MM.1S (cell line): ENCODE data around the gene TTC27.

Source experiments
- DNase-seq: peaks from one replicate; pipeline ENCODE4 v3.0.0-alpha.2; 2015
- H2AFZ ChIP-seq: fragments of 300-600 bp; sonication (generic); 2 replicates; pipeline ENCODE4 v1.6.0; 2016; ENCODE audit warnings: antibody characterized with exemption, low read length
- H3F3A ChIP-seq: fragments of 300-600 bp; sonication (generic); 2 replicates; pipeline ENCODE4 v1.6.1; 2016; ENCODE audit warnings: mild to moderate bottlenecking, antibody characterized with exemption, low read length, moderate library complexity, mixed read lengths; ENCODE audit not compliant: insufficient read depth
- H3K27ac ChIP-seq: fragments of 300-600 bp; sonication (generic); 2 replicates; pipeline ENCODE4 v1.5.1; 2016; ENCODE audit warnings: mild to moderate bottlenecking, low read length
- H3K27me3 ChIP-seq: fragments of 300-600 bp; sonication (generic); replicated peaks from 2 replicates; pipeline ENCODE4 v1.6.0; 2016; ENCODE audit warnings: low read length; ENCODE audit not compliant: insufficient read depth
- H3K36me3 ChIP-seq: fragments of 300-600 bp; sonication (generic); replicated peaks from 2 replicates; pipeline ENCODE4 v1.6.1; 2016; ENCODE audit warnings: mild to moderate bottlenecking, low read length, mixed read lengths; ENCODE audit not compliant: insufficient read depth
- H3K4me1 ChIP-seq: fragments of 300-600 bp; sonication (generic); 2 replicates; pipeline ENCODE4 v1.6.1; 2016; ENCODE audit warnings: low read length, mixed read lengths
- H3K4me2 ChIP-seq: fragments of 300-600 bp; sonication (generic); 2 replicates; pipeline ENCODE4 v1.6.0; 2016; ENCODE audit warnings: low read depth, low read length
- H3K4me3 ChIP-seq: fragments of 300-600 bp; sonication (generic); 2 replicates; pipeline ENCODE4 v1.5.1; 2016; ENCODE audit warnings: low read length, mixed read lengths
- H3K79me2 ChIP-seq: fragments of 300-600 bp; sonication (generic); 2 replicates; pipeline ENCODE4 v1.6.1; 2016; ENCODE audit warnings: mixed run types, low read length, mixed read lengths
- H3K9ac ChIP-seq: fragments of 300-600 bp; sonication (generic); 2 replicates; pipeline ENCODE4 v1.6.1; 2016; ENCODE audit warnings: low read length, mixed read lengths
- H3K9me2 ChIP-seq: fragments of 300-600 bp; sonication (generic); replicated peaks from 2 replicates; pipeline ENCODE4 v1.6.1; 2016; ENCODE audit warnings: mild to moderate bottlenecking, low read length, mixed read lengths; ENCODE audit not compliant: insufficient read depth
- H3K9me3 ChIP-seq: fragments of 300-600 bp; sonication (generic); replicated peaks from 2 replicates; pipeline ENCODE4 v1.6.1; 2016; ENCODE audit warnings: mild to moderate bottlenecking, low read length, mixed read lengths; ENCODE audit not compliant: insufficient read depth
- H4K20me1 ChIP-seq: fragments of 300-600 bp; sonication (generic); 2 replicates; pipeline ENCODE4 v1.6.1; 2016; ENCODE audit warnings: mild to moderate bottlenecking, low read length, moderate library complexity, mixed read lengths; ENCODE audit not compliant: insufficient read depth
- EZH2 ChIP-seq: fragments of 300-600 bp; sonication (generic); optimal IDR thresholded peaks from 2 replicates; pipeline ENCODE3; 2017; ENCODE audit warnings: low read depth, mild to moderate bottlenecking, antibody characterized with exemption, low read length, mixed read lengths
- EZH2phosphoT487 ChIP-seq: fragments of 300-600 bp; sonication (generic); IDR thresholded peaks from 2 replicates; pipeline ENCODE4 v1.6.1; 2018; ENCODE audit warnings: antibody characterized with exemption, low read length
- TF ChIP-seq, protein P1 (sequence below): fragments of 300-600 bp; sonication (generic); IDR thresholded peaks from 2 replicates; pipeline ENCODE4 v1.5.1; 2016; ENCODE audit warnings: antibody characterized with exemption, low read length, mixed read lengths

TTC27 gene

DNA sequence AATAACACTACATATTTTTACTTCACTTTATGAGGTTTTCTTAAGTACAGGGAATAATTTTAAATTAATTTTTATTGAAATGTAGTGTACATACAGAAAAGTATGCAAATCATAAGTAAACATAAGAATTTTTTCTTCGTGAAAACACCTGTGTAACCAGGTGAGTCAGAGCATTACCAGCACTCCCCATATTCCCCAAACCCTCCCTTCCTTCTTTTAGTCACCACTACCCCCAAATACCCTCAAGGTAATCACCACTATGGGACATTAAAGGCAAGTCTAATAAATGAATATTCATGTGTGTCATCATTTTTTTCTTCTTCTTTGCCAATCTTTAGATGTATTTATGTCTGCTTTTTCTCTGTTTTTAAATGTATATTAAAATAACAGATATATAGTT, 179.0 kb downstream of the TTC27 start:
- TF ChIP-seq EZH2phosphoT487 (no peak), EZH2 (no peak)
- TF ChIP-seq, protein P1, sequence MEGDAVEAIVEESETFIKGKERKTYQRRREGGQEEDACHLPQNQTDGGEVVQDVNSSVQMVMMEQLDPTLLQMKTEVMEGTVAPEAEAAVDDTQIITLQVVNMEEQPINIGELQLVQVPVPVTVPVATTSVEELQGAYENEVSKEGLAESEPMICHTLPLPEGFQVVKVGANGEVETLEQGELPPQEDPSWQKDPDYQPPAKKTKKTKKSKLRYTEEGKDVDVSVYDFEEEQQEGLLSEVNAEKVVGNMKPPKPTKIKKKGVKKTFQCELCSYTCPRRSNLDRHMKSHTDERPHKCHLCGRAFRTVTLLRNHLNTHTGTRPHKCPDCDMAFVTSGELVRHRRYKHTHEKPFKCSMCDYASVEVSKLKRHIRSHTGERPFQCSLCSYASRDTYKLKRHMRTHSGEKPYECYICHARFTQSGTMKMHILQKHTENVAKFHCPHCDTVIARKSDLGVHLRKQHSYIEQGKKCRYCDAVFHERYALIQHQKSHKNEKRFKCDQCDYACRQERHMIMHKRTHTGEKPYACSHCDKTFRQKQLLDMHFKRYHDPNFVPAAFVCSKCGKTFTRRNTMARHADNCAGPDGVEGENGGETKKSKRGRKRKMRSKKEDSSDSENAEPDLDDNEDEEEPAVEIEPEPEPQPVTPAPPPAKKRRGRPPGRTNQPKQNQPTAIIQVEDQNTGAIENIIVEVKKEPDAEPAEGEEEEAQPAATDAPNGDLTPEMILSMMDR: no peak
- Histone ChIP-seq H3K4me1 (no peaks in the 10 kb centered on the region), H3K27ac (no peak overlapping the region), H3K9me3 (no peaks in the 10 kb centered on the region), H3K4me3 (no peak overlapping the region), H3F3A (no peaks in the 10 kb centered on the region), H3K9ac (no peak overlapping the region), H2AFZ (no peak overlapping the region), H3K36me3 (no peaks in the 10 kb centered on the region), H3K27me3 (no peaks in the 10 kb centered on the region), H3K4me2 (no peak overlapping the region), H3K9me2 (no peaks in the 10 kb centered on the region), H3K79me2 (no peaks in the 10 kb centered on the region), H4K20me1 (no peaks in the 10 kb centered on the region)
- DNase-seq: no peak

DNA sequence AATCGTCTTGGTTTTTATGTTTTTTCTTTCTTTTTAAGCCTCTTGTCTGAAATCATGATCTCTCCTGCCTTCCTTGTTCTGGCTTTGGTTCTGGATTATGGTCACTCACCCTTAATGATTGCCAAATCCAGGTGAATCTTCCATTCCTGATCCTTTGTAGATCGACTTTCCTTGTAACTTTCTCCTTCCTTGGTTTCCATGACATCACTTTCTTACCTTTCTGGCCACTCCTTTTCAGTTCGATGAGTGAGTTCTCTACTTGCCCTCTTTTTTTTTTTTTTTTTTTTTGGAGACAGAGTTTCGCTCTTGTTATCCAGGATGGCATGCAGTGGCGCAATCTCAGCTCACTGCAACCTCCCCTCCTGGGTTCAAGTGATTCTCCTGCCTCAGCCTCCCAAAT, 179.8 kb downstream of the TTC27 start:
- no peak overlapping the region for H3K4me3 ChIP-seq
- no peaks in the 10 kb centered on the region for H4K20me1 ChIP-seq
- no peaks in the 10 kb centered on the region for H3K9me2 ChIP-seq
- no peaks in the 10 kb centered on the region for H3K27me3 ChIP-seq
- H3K79me2 ChIP-seq: no peaks in the 10 kb centered on the region
- no peak for TF ChIP-seq EZH2phosphoT487
- no peaks in the 10 kb centered on the region for H3K4me1 ChIP-seq
- H3F3A ChIP-seq: no peaks in the 10 kb centered on the region
- no peaks in the 10 kb centered on the region for H3K9me3 ChIP-seq
- H3K27ac ChIP-seq: no peak overlapping the region
- DNase-seq: no peak
- no peak overlapping the region for H3K4me2 ChIP-seq
- H3K9ac ChIP-seq: no peak overlapping the region
- no peaks in the 10 kb centered on the region for H3K36me3 ChIP-seq
- no peak overlapping the region for H2AFZ ChIP-seq

DNA sequence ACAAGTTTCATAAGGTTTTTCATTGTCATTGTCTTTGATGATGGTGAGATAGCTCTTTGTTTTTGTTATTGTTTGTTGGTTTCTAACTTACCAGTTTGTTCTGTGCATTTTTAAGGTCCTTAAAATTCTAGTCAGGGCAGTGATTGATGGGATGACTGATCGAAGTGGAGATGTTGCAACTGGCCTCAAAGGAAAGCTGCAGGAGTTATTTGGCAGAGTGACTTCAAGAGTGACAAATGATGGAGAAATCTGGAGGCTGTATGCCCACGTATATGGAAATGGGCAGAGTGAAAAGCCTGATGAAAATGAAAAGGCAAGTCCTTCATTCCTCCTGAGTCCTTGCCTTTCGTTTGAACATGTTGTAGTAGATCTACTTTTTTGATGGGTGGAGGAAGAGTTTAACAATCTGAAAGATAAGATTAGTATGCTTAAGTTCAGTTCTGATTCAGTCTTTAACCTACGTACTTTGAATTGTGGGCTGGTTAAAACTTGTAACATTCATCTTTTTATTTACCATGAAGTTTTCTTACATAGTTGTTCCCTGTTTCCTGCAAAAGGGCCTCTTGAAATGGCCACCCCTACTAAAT, 183.2 kb downstream of the TTC27 start:
- H3K36me3 ChIP-seq: no peaks in the 10 kb centered on the region
- no peak overlapping the region for H3K27ac ChIP-seq
- no peak for DNase-seq
- H3K4me3 ChIP-seq: no peak overlapping the region
- no peak overlapping the region for H3K9ac ChIP-seq
- H3K9me3 ChIP-seq: no peaks in the 10 kb centered on the region
- no peaks in the 10 kb centered on the region for H4K20me1 ChIP-seq
- TF ChIP-seq EZH2 (no peak), EZH2phosphoT487 (no peak)
- no peaks in the 10 kb centered on the region for H3K79me2 ChIP-seq
- H3F3A ChIP-seq: no peaks in the 10 kb centered on the region
- no peaks in the 10 kb centered on the region for H3K9me2 ChIP-seq
- no peak overlapping the region for H2AFZ ChIP-seq
- H3K4me2 ChIP-seq: no peak overlapping the region
- H3K27me3 ChIP-seq: no peaks in the 10 kb centered on the region
- H3K4me1 ChIP-seq: no peaks in the 10 kb centered on the region

DNA sequence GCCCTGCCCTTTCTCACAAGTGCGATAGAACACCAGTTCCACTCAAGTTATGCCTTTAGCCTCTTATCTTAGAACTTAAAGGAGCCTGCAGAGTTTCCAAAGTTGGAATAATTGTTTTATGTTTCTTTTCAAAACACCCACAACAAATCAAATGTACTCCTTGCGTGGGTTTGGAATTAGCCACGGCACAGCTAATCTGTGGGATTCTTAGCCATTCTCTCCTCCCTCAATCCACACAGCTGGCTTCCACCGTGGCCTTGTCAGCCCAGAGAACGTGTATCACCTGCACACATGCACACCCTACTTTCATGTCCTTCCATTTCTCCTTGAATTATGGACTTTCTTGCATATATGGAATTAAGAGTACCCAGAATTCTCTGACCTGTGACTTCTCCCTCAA, 183.8 kb downstream of the TTC27 start:
- TF ChIP-seq, protein P1: no peak
- no peak for TF ChIP-seq EZH2phosphoT487
- no peak for TF ChIP-seq EZH2
- DNase-seq: no peak
- H4K20me1 ChIP-seq: no peaks in the 10 kb centered on the region

More for the DNA sequence above, 183.8 kb downstream of the TTC27 start:
- H3K9ac ChIP-seq: no peak overlapping the region
- H3K4me2 ChIP-seq: no peak overlapping the region
- H3F3A ChIP-seq: no peaks in the 10 kb centered on the region
- no peaks in the 10 kb centered on the region for H3K9me3 ChIP-seq
- no peaks in the 10 kb centered on the region for H3K9me2 ChIP-seq
- H3K36me3 ChIP-seq: no peaks in the 10 kb centered on the region
- H3K79me2 ChIP-seq: no peaks in the 10 kb centered on the region
- H3K4me1 ChIP-seq: no peaks in the 10 kb centered on the region
- no peak overlapping the region for H3K4me3 ChIP-seq
- H2AFZ ChIP-seq: no peak overlapping the region
- H3K27ac ChIP-seq: no peak overlapping the region
- H3K27me3 ChIP-seq: no peaks in the 10 kb centered on the region
